Measurements from ENCODE around the gene CADPS.

CADPS gene

DNA sequence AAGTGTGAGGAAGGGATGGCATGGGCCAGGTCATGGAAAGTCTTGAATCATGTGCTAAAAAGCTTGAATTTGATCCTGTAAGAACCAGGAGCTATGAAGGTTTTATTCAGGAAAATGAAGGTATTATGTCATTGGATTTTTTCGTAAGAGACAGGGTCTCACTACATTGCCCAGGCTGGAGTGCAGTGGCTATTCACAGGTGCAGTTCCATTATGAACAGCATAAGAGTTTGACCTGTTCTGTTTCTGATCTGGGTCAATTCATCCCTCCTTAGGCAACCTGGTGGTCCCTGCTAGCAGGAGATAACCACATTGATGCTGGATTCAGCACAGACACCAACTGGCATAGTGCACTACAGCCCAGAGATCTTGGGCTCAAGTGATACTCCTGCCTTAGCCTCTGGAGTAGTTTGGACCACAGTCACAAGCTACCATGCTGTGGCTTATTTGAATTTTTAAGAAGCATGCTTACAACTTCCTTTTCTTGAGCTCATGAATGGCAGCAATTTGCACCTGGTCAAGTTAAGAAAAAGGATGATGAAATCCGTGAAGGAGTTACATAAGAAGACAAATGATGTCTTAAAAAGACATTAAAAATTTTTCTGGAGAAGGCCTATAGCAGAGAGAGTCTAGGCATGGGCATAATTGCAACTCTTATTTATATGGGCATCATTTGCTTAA, 79.1 kb downstream of the CADPS start:
- no peak overlapping the region for H3K27ac ChIP-seq

DNA sequence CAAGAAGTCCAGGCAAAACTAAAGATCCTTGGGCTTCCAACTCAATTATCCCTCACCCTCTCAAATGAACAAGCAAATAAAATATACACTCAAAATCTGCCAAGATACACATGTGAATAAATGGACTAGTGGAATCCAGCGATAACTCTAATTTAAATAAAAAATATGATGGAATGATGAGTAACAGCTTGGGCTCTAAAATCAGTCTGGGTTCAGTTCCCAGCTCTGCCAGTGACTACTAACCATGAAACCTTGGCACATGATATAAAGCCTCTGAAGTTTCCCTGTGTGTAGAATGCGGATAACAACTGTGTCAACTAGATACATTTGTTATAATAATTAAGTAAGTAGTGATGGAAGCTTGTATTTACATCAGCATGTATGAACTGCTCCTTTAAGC, 81.3 kb downstream of the CADPS start:
- no peak overlapping the region for H3K27ac ChIP-seq
- TF ChIP-seq, protein P1, sequence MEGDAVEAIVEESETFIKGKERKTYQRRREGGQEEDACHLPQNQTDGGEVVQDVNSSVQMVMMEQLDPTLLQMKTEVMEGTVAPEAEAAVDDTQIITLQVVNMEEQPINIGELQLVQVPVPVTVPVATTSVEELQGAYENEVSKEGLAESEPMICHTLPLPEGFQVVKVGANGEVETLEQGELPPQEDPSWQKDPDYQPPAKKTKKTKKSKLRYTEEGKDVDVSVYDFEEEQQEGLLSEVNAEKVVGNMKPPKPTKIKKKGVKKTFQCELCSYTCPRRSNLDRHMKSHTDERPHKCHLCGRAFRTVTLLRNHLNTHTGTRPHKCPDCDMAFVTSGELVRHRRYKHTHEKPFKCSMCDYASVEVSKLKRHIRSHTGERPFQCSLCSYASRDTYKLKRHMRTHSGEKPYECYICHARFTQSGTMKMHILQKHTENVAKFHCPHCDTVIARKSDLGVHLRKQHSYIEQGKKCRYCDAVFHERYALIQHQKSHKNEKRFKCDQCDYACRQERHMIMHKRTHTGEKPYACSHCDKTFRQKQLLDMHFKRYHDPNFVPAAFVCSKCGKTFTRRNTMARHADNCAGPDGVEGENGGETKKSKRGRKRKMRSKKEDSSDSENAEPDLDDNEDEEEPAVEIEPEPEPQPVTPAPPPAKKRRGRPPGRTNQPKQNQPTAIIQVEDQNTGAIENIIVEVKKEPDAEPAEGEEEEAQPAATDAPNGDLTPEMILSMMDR (IDR thresholded peaks at IDR 0.05) = no peak

More for the DNA sequence above, 79.1 kb downstream of the CADPS start:
- TF ChIP-seq, protein P1 (IDR thresholded peaks at IDR 0.05) = no peak
- TF ChIP-seq ZFX (IDR thresholded peaks at IDR 0.05; ENCODE audit: borderline replicate concordance) = no peak

DNA sequence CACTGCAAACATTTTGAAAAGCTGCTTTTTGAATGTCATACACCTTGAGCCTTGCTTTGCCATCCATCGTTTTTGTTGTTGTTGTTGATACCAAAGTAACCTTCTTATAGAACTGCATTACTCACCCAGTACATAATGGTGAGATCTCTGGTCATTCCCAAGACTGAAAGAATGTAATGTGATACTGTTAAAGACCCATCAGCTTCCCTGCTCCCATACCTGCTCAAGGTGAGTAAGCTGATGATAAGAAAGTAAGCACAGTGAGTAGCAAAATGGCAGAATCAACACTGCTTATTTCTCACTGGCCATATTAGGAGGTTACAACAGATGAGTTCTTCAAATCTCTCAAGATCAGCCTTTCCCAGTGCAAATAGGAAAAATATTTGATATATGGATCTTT, 89.8 kb downstream of the CADPS start:
- TF ChIP-seq, protein P1 (IDR thresholded peaks at IDR 0.05) = no peak
- no peak for TF ChIP-seq ZFX (IDR thresholded peaks at IDR 0.05; ENCODE audit: borderline replicate concordance)
- no peak overlapping the region for H3K27ac ChIP-seq

DNA sequence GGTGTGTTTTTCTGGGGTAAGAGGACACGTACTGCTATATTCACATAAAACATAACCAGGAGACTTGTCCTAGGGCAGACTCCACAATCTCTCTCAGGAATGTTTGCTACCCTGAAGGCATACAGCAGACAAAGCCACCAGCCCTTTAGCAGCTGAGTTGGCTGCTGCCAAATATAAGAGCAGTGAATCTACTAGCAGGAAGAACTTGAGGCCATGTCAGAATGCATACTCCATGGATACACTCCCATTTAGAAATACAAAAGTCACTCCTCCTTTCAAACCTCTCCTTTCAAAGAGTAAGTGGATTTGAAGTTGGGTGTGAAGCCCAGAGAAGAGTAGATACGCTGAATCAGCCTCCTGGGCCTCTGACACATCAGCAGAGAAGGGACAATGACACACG, 94.1 kb downstream of the CADPS start:
- TF ChIP-seq, protein P1 (IDR thresholded peaks at IDR 0.05) = no peak
- no peak for TF ChIP-seq ZFX (IDR thresholded peaks at IDR 0.05; ENCODE audit: borderline replicate concordance)
- no peak overlapping the region for H3K27ac ChIP-seq

DNA sequence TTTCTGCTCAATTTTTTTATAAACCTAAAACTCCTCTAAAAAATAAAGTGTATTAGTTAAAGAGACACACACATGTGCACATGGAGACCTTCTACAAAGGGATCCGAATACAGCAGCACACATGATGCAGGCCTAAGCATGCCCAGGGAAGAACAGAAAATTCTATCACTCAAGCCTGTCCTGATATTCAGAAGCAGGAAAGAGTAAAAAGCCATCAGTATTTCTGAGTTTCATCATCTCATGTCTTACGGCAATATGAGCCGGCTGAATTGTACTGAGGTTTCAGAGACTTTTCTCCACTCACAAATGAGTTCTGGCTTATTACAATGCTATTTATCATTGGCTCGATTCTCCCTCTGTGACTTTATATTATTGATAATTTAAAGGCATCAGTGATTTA, 97.5 kb downstream of the CADPS start:
- no peak overlapping the region for H3K27ac ChIP-seq
- TF ChIP-seq ZFX (IDR thresholded peaks at IDR 0.05; ENCODE audit: borderline replicate concordance) = no peak
- TF ChIP-seq, protein P1 (IDR thresholded peaks at IDR 0.05) = no peak

DNA sequence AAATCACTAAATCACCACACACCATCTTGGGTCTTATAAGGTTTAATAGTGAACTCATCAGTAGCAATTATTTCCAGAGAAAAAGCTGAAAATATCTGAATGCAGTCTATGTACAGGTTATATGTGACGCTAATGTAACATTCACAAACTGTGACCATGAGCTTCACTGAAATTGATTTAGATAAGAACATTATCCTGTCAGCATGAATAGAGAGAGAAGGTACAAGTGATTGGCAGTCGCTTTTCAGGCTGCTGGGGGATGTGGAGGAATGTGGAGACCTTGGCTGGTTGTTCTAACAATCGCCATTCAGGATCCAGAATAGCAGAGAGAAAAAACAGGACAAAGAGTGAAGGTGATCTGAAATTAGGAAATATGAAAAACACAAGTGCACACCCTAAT, 98.1 kb downstream of the CADPS start:
- TF ChIP-seq ZFX (IDR thresholded peaks at IDR 0.05; ENCODE audit: borderline replicate concordance) = no peak
- TF ChIP-seq, protein P1 (IDR thresholded peaks at IDR 0.05) = no peak
- H3K27ac ChIP-seq = no peak overlapping the region

DNA sequence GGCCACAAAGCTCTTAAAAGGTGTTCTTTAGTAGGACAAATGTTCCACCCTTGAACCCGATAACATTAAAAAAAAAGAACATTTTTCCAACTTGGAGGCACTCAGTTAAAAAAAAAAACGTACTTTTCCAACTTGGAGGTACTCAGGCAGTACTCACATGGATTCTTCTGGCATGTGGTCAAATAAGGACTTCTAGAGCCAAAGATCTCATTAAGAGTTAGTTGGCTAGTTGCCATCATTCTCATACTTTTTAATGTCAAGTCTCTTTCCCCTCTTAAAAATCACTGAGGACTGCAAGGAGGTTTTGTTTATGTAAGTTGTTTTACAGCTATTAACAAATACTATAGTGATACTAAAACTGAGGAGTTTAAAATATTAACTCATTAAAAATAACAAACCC, 101.0 kb downstream of the CADPS start:
- TF ChIP-seq ZFX (IDR thresholded peaks at IDR 0.05; ENCODE audit: borderline replicate concordance) = no peak
- TF ChIP-seq, protein P1 (IDR thresholded peaks at IDR 0.05) = no peak
- no peak overlapping the region for H3K27ac ChIP-seq

Data from 22Rv1 (cell line).